LNCaP clone FGC (cell line): ENCODE data around the gene NPM3.

Source experiments
- DNase-seq: peaks from one replicate; pipeline ENCODE4 v3.0.0-alpha.2; 2011; ENCODE audit warnings: low read depth
- H3K4me3 ChIP-seq: 2 replicates; pipeline ENCODE4 v1.5.1; 2011; ENCODE audit warnings: mild to moderate bottlenecking, low read depth, low read length, control low read depth
- CTCF ChIP-seq: IDR thresholded peaks from 2 replicates; pipeline ENCODE4 v1.5.1; 2012; ENCODE audit warnings: mild to moderate bottlenecking; ENCODE audit not compliant: control insufficient read depth, insufficient read depth; ENCODE audit errors: extremely low read depth

The NPM3 gene

DNA sequence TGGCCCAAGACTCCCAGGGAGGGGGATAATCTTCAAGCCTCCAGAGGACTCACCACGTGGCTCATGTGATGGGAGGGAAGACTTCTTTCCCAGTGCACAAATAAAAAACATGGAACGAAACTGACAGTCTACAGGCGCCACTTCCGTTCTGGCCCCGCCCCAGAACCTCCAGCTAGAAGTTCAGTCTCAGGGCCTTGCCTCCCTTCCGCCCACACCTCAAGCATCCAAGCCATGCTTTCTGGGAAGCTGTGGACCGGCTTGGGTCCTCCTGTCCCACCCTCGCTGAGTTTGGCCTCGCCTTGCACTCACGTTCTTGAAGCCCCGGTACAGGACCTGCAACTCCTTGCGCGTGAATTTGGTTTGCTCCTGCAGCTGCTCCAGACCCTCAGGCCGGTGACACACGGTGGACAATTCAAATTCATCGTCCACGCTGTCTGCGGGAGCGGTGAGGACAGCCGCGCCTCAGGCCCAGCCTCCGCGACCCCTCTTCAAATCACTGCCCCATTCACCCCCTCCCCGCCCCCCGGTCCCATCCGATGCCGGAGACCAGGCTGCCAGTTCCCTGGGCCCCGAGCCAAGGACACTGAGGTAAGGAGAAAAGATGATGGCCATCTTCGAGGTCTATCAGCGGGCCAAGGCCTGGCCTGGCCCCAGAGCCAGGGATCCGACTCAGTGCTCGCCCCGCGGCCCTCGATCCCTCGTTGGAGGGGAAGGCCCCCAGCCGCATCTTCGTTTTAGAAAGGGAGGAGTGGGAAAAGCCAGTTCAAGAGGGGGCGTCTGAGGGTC lies 45.7 kb upstream of the NPM3 start:
- DNase-seq = no peak
- no peak for TF ChIP-seq CTCF
- H3K4me3 ChIP-seq = no peak overlapping the region

GRCh38 chr10:101827919-101828600 lies 44.8 kb upstream of the NPM3 start:
- TF ChIP-seq CTCF = no peak
- H3K4me3 ChIP-seq = no peak overlapping the region
- no peak for DNase-seq

- no peak for DNase-seq
- H3K4me3 ChIP-seq = no peak overlapping the region
- no peak for TF ChIP-seq CTCF
These were observed 43.7 kb upstream of the NPM3 start for GRCh38 chr10:101826852-101827434.

- H3K4me3 ChIP-seq = no peak overlapping the region
- DNase-seq = no peak
- no peak for TF ChIP-seq CTCF
These were observed 41.5 kb upstream of the NPM3 start for GRCh38 chr10:101824736-101825135.

DNA sequence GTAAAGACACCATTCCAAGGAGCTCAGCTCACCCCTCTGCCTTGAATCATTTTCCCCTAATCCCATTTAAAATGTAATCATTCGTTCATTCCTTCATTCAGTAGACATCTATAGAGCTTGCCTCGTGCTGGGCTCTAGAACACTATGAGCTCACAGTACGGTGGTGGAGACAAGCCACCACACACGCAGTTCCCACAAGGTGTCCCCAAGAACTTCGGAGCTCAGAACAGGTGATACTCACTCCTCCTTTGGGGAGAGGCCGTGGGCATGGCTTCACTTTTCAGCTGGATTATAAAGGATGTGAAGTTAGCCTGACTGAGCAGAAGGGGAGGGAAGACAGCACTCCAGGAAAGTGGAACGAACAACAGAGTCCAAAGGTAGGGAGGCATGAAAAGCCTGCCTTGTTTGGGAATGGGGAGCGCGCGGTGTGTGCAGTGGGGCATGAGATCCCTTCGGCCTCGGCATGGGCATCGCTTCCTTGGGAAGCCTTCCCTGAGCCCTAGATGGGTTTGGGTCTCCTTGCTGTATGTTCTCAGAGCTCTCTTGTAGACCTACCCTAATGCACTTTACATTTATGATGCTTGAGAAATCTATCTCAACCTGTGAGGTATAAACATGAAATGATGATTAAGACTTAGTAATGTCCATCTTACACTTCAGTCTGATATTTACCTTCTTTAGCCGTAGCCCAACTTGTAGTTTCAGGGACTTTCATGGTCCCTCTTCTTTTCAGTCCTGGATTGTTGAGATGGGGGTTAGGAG lies 35.8 kb upstream of the NPM3 start:
- no peak for TF ChIP-seq CTCF
- peak overlapping the region; percentile 56 for H3K4me3 ChIP-seq
- DNase-seq = no peak

DNA sequence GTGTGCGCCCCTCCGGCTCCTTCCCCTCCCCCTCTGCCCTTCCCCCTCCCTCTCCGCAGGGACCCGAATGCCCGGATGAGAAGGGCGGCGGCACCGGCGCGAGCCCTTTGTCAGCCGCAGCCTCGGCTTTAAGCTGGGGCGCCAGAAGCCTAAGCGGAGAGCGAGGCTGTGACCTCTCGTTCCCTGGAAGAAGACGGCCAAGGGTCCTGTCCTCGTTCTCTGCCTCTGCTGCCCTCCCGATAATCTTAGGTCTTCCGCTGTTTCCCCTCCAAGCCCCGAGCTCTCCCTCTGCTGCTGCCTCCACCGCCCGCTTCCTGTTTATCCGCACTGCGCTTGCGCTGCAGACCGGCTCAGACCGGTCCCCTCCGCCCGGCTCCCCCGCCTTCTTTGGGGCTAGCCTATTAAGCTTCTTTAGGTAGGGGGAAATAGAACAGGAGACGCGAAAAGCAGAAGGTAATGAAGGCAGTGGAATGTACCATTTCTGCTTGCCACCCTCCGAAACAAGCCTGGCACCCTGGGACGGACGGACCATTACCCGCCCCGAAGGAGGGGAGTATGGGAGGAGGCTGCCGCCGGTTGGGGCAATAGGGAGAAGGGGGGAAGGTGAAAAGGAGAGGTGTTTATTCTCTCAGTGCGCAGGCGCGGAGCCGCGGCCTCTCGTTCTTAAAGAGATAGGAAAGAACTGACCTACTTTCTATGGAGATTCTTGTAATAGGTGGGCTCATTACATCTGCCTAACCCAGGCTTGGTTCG lies 35.0 kb upstream of the NPM3 start, which contains the start of gene OGA:
Gene OGA (minus strand): TSS at position 326 of the 753 bp plus-strand sequence. CDS start 422 bp downstream, outside the sequence.
- peak; percentile 100 for DNase-seq
- peak within 1 kb of the TSS; percentile 91 for H3K4me3 ChIP-seq
- TF ChIP-seq CTCF = no peak
